Upper lobe of right lung (tissue), 1 donor: ENCODE data around the gene DDX54. TPM values are rescaled to one million over a fixed set of nuclear protein-coding genes. Genes with fewer than 3 reads are reported as not detected.

ENCODE experiments used
- ATAC-seq: fragments of 200-7000 bp; cut with Tn5 transposase; one replicate; pipeline ENCODE4 v1.9.1; 2020; ENCODE audit warnings: mild to moderate bottlenecking, moderate library complexity
- DNase-seq: peaks from one replicate; pipeline ENCODE4 v3.0.0-alpha.2; 2020
- H3K27ac ChIP-seq: fragments of 200-600 bp; one replicate; pipeline ENCODE4 v1.8.0; 2022
- H3K27me3 ChIP-seq: fragments of 200-600 bp; one replicate; pipeline ENCODE4 v1.8.0; 2022; ENCODE audit warnings: mild to moderate bottlenecking
- H3K36me3 ChIP-seq: fragments of 200-600 bp; one replicate; pipeline ENCODE4 v1.8.0; 2022
- H3K4me1 ChIP-seq: fragments of 200-600 bp; one replicate; pipeline ENCODE4 v1.8.0; 2022
- H3K4me3 ChIP-seq: fragments of 200-600 bp; one replicate; pipeline ENCODE4 v1.8.0; 2022; ENCODE audit warnings: mild to moderate bottlenecking
- H3K9me3 ChIP-seq: fragments of 200-600 bp; one replicate; pipeline ENCODE4 v1.8.0; 2022
- intact Hi-C: fragments of 100-400 bp; cut with DNase I; formaldehyde crosslinking; loops from one replicate; pipeline ENCODE4 v1.11.0; 2022
- total RNA-seq: library from RNA; stranded (reverse); fragmentation: NEBNext Ultra II Directional; extraction: Animal tissue kit (Norgen Biotek cat#: 25700); gene quantifications from one replicate; pipeline ENCODE4 v1.2.1, GENCODE V29; 2021
- TF ChIP-seq, protein P1 (sequence below): fragments of 200-600 bp; IDR thresholded peaks from one replicate; pipeline ENCODE4 v1.8.0; 2022; ENCODE audit warnings: antibody characterized with exemption
- donor health status: DM: no; HTN: yes; CAD: no; lungs with severe emphysema.

The DDX54 gene
- total RNA-seq, 1 donor from 2014 or later = 55.8 TPM

DNA sequence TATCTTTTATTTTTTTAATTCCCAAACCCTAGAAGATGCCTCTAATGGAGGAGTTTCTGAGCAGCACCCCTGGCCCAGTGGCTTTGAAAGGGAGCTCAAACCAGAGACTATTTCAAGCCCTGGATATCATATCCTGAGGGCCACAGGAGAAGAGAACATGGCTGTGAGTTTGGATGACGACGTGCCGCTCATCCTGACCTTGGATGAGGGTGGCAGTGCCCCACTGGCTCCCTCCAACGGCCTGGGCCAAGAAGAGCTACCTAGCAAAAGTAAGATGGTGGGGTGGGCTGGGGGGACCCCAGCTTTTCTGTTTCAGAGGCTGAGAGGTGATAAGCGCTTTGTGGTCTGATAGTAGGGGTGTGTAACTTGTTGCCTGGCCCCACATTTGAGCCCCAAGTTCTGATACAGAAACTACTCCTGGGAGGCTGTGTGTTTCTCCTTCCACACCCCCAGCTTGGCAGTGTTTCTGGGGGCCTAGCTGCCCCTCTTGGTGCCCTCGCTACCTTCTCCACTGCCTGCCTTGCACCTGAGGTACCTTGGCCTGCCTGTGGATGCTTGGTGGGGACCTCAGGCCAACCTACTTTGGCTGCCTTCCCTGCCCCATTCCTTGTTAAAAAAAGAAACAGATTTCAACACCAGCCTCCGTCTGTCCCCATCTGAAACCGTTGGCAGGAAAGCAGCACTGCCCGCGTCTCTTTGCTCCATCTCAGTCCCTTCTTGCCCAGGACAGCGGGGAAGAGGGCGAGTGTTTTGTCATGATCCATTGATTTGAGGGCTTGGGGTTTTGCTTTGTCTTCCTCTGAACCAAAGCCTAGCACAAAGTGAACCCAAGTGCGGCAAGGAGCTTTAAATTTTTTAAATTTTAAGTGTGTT lies 41.7 kb upstream of the DDX54 start:
- DNase-seq (no peak), ATAC-seq (no peak)
- Histone ChIP-seq H3K36me3 (peaks cover 47% of the 10 kb centered on the region), H3K27ac (no peak overlapping the region), H3K9me3 (no peaks in the 10 kb centered on the region), H3K27me3 (no peaks in the 10 kb centered on the region), H3K4me1 (peaks cover 44% of the 10 kb centered on the region), H3K4me3 (no peak overlapping the region)
- intact Hi-C loops = no loop called here
- TF ChIP-seq, protein P1, sequence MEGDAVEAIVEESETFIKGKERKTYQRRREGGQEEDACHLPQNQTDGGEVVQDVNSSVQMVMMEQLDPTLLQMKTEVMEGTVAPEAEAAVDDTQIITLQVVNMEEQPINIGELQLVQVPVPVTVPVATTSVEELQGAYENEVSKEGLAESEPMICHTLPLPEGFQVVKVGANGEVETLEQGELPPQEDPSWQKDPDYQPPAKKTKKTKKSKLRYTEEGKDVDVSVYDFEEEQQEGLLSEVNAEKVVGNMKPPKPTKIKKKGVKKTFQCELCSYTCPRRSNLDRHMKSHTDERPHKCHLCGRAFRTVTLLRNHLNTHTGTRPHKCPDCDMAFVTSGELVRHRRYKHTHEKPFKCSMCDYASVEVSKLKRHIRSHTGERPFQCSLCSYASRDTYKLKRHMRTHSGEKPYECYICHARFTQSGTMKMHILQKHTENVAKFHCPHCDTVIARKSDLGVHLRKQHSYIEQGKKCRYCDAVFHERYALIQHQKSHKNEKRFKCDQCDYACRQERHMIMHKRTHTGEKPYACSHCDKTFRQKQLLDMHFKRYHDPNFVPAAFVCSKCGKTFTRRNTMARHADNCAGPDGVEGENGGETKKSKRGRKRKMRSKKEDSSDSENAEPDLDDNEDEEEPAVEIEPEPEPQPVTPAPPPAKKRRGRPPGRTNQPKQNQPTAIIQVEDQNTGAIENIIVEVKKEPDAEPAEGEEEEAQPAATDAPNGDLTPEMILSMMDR = no peak

DNA sequence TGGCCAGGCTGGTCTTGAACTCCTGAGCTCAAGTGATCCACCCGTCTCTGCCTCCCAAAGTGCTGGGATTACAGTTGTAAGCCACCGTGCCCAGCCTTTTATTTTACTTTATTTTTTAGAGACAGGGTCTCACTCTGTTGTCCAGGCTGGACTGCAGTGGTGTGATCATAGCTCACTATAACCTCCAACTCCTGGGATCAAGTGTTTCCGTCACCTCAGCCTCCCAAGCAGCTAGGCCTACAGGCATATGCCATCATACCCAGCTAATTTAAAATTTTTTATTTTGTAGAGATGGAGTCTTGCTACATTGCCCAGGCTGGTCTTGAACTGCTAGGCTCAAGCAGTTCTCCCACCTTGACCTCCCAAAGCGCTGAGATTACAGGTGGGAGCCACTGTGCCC lies 39.7 kb upstream of the DDX54 start:
- TF ChIP-seq, protein P1 = no peak
- peaks cover 44% of the 10 kb centered on the region for H3K4me1 ChIP-seq

DNA sequence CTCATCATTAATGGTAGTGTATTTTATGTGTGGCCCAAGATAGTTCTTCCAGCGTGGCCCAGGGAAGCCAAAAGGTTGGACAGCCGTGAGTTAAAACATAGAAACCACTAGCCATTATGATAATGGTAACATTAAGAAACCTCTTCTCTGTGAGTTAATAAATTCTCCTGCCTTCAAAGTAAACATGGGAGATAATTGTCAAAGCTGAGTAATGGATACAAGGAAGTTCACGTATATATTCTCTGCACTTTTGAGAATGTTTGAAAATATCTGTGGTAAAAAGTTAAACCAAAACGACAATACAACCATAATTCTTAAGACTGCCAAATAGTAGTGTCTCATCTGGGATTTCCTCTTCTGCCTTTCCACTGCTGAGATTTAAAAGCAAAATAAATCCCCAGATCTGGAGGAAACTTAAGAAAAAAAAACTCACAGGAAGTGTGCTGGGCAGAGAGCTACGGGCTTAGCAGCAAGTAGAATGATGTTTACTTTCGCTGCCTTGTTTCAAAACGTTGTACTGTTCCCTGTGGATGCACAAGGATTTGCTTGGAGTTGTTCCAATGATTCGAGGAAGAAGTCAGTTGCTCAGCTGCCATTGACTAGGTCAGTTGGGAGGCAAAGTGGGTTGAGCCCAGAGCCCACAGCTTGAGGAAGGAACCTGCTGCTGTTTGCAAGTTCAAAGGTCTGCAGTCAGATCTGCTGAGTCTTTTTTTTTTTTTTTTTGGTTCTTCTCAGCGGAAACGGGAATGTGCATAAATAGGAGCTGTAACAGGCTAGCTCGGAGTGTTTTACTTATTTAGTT lies 37.7 kb upstream of the DDX54 start:
- Histone ChIP-seq H3K4me1 (peaks cover 32% of the 10 kb centered on the region), H3K9me3 (no peaks in the 10 kb centered on the region), H3K27ac (peak overlapping the region; percentile 96), H3K27me3 (no peaks in the 10 kb centered on the region), H3K36me3 (peaks cover 13% of the 10 kb centered on the region), H3K4me3 (peak overlapping the region; percentile 86)
- ATAC-seq (peak; percentile 27), DNase-seq (no peak)
- intact Hi-C loops = no loop called here
- TF ChIP-seq, protein P1 = no peak

More for the DNA sequence above, 39.7 kb upstream of the DDX54 start:
- no peak for ATAC-seq
- DNase-seq = no peak
- Histone ChIP-seq H3K9me3 (no peaks in the 10 kb centered on the region), H3K4me3 (no peak overlapping the region), H3K27me3 (no peaks in the 10 kb centered on the region), H3K36me3 (peaks cover 31% of the 10 kb centered on the region), H3K27ac (no peak overlapping the region)
- intact Hi-C loops = no loop called here

DNA sequence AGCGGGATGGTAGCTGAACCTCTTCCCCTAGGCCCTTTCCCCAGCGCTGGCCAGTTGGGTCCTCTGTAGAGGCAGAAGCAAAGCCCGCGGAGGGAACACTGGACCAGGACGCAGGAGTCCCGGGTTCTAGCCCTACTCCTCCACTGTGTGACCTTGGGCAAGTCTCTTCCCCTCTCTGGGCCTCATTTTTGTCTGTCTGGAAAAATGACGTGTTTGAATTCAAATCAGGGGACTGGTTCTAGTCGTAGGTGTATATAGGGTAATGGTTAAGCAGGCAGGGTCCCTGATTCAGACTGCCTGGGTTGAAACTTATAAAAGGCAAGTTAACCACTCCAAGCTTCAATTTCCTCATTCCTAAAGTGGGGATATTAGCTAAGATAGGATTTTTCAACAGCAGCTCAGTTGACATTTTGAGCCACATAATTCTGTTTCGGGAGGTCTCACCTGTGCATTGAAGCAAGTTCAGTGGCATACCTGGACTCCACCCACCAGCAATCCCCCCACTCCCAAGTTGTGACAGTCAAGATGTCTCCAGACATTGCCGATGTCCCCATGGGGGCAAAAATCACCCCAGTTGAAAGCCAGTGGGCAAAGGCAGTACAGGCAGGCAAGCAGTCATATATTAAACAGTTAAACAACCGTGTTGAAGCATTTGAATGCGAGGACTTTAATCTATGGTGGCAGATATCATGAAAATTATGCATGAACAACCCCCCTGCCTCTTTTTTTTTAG lies 36.9 kb upstream of the DDX54 start:
- no peaks in the 10 kb centered on the region for H3K9me3 ChIP-seq
- H3K4me1 ChIP-seq = peaks cover 30% of the 10 kb centered on the region
- H3K27me3 ChIP-seq = no peaks in the 10 kb centered on the region
- ATAC-seq (no peak), DNase-seq (no peak)
- peaks cover 6% of the 10 kb centered on the region for H3K36me3 ChIP-seq
- intact Hi-C loops = no loop called here
- H3K4me3 ChIP-seq = peak overlapping the region; percentile 86
- TF ChIP-seq, protein P1 = no peak
- H3K27ac ChIP-seq = peak overlapping the region; percentile 96

DNA sequence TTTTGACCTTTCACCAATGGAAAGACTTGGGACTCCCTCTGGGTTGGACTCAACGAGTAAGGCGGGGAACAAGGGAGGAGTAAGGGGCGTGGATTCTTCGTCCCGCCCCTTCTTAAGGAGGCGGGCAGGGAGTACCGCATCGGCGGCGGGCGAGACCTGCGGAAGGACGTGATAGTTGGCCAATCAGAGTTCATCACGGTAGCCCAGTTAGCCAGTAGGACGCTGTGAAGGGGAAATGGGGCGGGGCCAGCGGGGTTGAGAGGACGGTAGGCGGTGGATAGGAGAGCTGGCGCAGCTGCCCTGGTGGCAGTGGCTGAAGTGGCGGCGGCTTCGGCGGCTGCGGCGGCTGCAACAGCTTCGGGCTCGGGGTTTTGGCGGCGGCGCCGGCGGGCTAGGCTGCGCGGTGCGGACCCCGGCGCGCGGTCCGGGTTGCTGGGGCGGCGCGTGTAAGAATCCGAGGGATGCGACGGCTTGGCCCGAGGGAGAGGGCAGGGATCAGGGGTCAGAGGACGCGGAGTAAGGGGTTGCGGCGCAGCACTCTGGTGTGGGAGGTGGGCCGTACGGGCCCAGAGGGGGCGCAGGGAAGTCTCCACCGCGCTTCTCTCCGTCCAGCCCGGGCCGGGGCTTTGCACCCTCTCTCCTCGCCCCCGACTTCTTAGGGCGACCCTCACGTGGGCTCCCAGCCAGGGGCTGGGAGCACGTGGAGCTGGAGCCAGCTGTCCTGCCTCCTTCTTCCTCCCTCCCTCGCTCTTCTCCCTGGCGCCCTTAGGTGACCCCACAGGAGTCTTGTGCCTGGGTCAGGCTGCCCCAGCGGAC lies 36.1 kb upstream of the DDX54 start, which contains the start of gene TPCN1:
TPCN1 (plus strand) TSS at position 284 of the 816 bp plus-strand sequence. CDS start 5,389 bp downstream, outside the sequence.
- H3K27me3 ChIP-seq = no peaks in the 10 kb centered on the region
- no peaks in the 10 kb centered on the region for H3K36me3 ChIP-seq
- no peaks in the 10 kb centered on the region for H3K9me3 ChIP-seq
- TF ChIP-seq, protein P1 = no peak
- H3K27ac ChIP-seq = peak within 1 kb of the TSS; percentile 96
- H3K4me1 ChIP-seq = peaks cover 32% of the 10 kb centered on the region
- peak; percentile 100 for DNase-seq
- ATAC-seq = peak; percentile 97
- intact Hi-C loops = no loop called here
- peak within 1 kb of the TSS; percentile 86 for H3K4me3 ChIP-seq
